DOHH2 (cell line): Measurements from ENCODE around the gene MYBPC2.
A peak's percentile ranks its signal among the peaks of the same experiment; 100 is the strongest.
"Not testable (repeated sequence)": the region's sequence is repeated elsewhere in the genome, so short reads cannot be mapped to it uniquely, and the experiment has no call there.

Experiments
- H3F3A ChIP-seq: fragments of 200-600 bp; sonication (generic), shearing (Covaris generic); 2 replicates; pipeline ENCODE4 v1.6.0; 2016; ENCODE audit warnings: antibody characterized with exemption, mild to moderate bottlenecking; ENCODE audit not compliant: control insufficient read depth, insufficient read depth
- H3K27ac ChIP-seq: fragments of 200-600 bp; sonication (generic); 2 replicates; pipeline ENCODE4 v1.5.1; 2014; ENCODE audit warnings: low read depth, mild to moderate bottlenecking, low read length, moderate library complexity
- H3K27me3 ChIP-seq: fragments of 200-600 bp; sonication (generic); 2 replicates; pipeline ENCODE4 v1.6.1; 2014; ENCODE audit warnings: mild to moderate bottlenecking, low read length, mixed read lengths; ENCODE audit not compliant: control insufficient read depth
- H3K36me3 ChIP-seq: fragments of 200-600 bp; sonication (generic); 2 replicates; pipeline ENCODE4 v1.6.1; 2014; ENCODE audit warnings: mild to moderate bottlenecking, low read length, moderate library complexity, mixed read lengths; ENCODE audit not compliant: control insufficient read depth
- H3K4me1 ChIP-seq: fragments of 200-600 bp; sonication (generic); 2 replicates; pipeline ENCODE4 v1.6.1; 2014; ENCODE audit warnings: mild to moderate bottlenecking, low read length, mixed read lengths; ENCODE audit not compliant: control insufficient read depth
- H3K4me2 ChIP-seq: fragments of 200-600 bp; sonication (generic); 2 replicates; pipeline ENCODE4 v1.6.0; 2014; ENCODE audit warnings: mild to moderate bottlenecking, low read length, moderate library complexity
- H3K4me3 ChIP-seq: fragments of 200-600 bp; sonication (generic); 2 replicates; pipeline ENCODE4 v1.5.1; 2014; ENCODE audit warnings: mild to moderate bottlenecking, low read length, mixed read lengths
- H3K79me2 ChIP-seq: fragments of 200-600 bp; sonication (generic); 2 replicates; pipeline ENCODE4 v1.6.1; 2014; ENCODE audit warnings: mild to moderate bottlenecking, low read length, mixed read lengths; ENCODE audit not compliant: control insufficient read depth
- H3K9me2 ChIP-seq: fragments of 200-600 bp; sonication (generic); replicated peaks from 2 replicates; pipeline ENCODE4 v1.6.1; 2014; ENCODE audit warnings: mild to moderate bottlenecking, low read length, mixed read lengths; ENCODE audit not compliant: control insufficient read depth
- H3K9me3 ChIP-seq: fragments of 200-600 bp; sonication (generic); 2 replicates; pipeline ENCODE4 v1.6.1; 2014; ENCODE audit warnings: antibody characterized with exemption, low read length, mixed read lengths; ENCODE audit not compliant: control insufficient read depth, insufficient read depth
- H4K20me1 ChIP-seq: fragments of 200-600 bp; sonication (generic); 2 replicates; pipeline ENCODE4 v1.6.0; 2014; ENCODE audit warnings: low read depth, mild to moderate bottlenecking, antibody characterized with exemption, low read length, moderate library complexity; ENCODE audit not compliant: control insufficient read depth, insufficient read depth
- CTCF ChIP-seq: fragments of 200-600 bp; sonication (generic); IDR thresholded peaks from one replicate; pipeline ENCODE4 v1.5.1; 2014; ENCODE audit warnings: antibody characterized with exemption, mild to moderate bottlenecking, low read depth, low read length; ENCODE audit not compliant: poor library complexity, severe bottlenecking
- EZH2phosphoT487 ChIP-seq: fragments of 200-600 bp; sonication (generic); IDR thresholded peaks from 2 replicates; pipeline ENCODE4 v1.6.1; 2017; ENCODE audit warnings: borderline replicate concordance, mild to moderate bottlenecking, antibody characterized with exemption, low read length, moderate library complexity, mixed read lengths

The MYBPC2 gene

GRCh38 chr19:50384685-50385535, 47.8 kb upstream of the MYBPC2 start:
- no peaks in the 10 kb centered on the region for H3F3A ChIP-seq
- peaks cover 19% of the 10 kb centered on the region; the same call in 1 of the 2 replicates for H4K20me1 ChIP-seq
- peak overlapping the region; percentile 58 for H3K27ac ChIP-seq
- H3K9me2 ChIP-seq = no peaks in the 10 kb centered on the region
- peaks cover 76% of the 10 kb centered on the region for H3K36me3 ChIP-seq
- peaks cover 57% of the 10 kb centered on the region for H3K79me2 ChIP-seq
- peak overlapping the region; percentile 97 for H3K4me2 ChIP-seq
- peaks cover 27% of the 10 kb centered on the region for H3K4me1 ChIP-seq
- TF ChIP-seq EZH2phosphoT487 (no peak), CTCF (no peak)
- no peaks in the 10 kb centered on the region for H3K9me3 ChIP-seq
- peak overlapping the region; percentile 91 for H3K4me3 ChIP-seq
- no peaks in the 10 kb centered on the region for H3K27me3 ChIP-seq

- no peaks in the 10 kb centered on the region for H3K9me2 ChIP-seq
- peaks cover 27% of the 10 kb centered on the region for H3K4me1 ChIP-seq
- no peak for TF ChIP-seq EZH2phosphoT487
- TF ChIP-seq CTCF = no peak
- H3K36me3 ChIP-seq = peaks cover 68% of the 10 kb centered on the region
- H3K9me3 ChIP-seq = no peaks in the 10 kb centered on the region
- H3K27ac ChIP-seq = no peak overlapping the region
- H3K4me2 ChIP-seq = no peak overlapping the region
- H4K20me1 ChIP-seq = peaks cover 19% of the 10 kb centered on the region; the same call in 1 of the 2 replicates
- H3K4me3 ChIP-seq = no peak overlapping the region
- no peaks in the 10 kb centered on the region for H3F3A ChIP-seq
- H3K27me3 ChIP-seq = no peaks in the 10 kb centered on the region
- peaks cover 75% of the 10 kb centered on the region for H3K79me2 ChIP-seq
Observed at GRCh38 chr19:50387176-50387867, 45.4 kb upstream of the MYBPC2 start.

- H3K79me2 ChIP-seq = peaks cover 81% of the 10 kb centered on the region
- H3K9me3 ChIP-seq = no peaks in the 10 kb centered on the region
- H4K20me1 ChIP-seq = peaks cover 19% of the 10 kb centered on the region; the same call in 1 of the 2 replicates
- peaks cover 27% of the 10 kb centered on the region for H3K4me1 ChIP-seq
- no peaks in the 10 kb centered on the region for H3K9me2 ChIP-seq
- no peaks in the 10 kb centered on the region for H3K27me3 ChIP-seq
- H3K4me2 ChIP-seq = no peak overlapping the region
- no peak overlapping the region for H3K4me3 ChIP-seq
- TF ChIP-seq EZH2phosphoT487 (no peak), CTCF (no peak)
- H3K36me3 ChIP-seq = peaks cover 67% of the 10 kb centered on the region
- no peaks in the 10 kb centered on the region for H3F3A ChIP-seq
- no peak overlapping the region for H3K27ac ChIP-seq
Observed at GRCh38 chr19:50387868-50388245, 44.8 kb upstream of the MYBPC2 start.

- peaks cover 14% of the 10 kb centered on the region for H3K4me1 ChIP-seq
- H3K27me3 ChIP-seq, H3K4me3 ChIP-seq, H3F3A ChIP-seq, H3K9me3 ChIP-seq, H3K4me2 ChIP-seq, H3K27ac ChIP-seq, H3K9me2 ChIP-seq: not testable (repeated sequence)
- peaks cover 14% of the 10 kb centered on the region; the same call in 1 of the 2 replicates for H4K20me1 ChIP-seq
- H3K36me3 ChIP-seq = peaks cover 72% of the 10 kb centered on the region
- peaks cover 93% of the 10 kb centered on the region for H3K79me2 ChIP-seq
Observed at GRCh38 chr19:50390295-50390694, 42.4 kb upstream of the MYBPC2 start.

GRCh38 chr19:50390952-50391351, 41.7 kb upstream of the MYBPC2 start:
- not testable (repeated sequence) for H3F3A ChIP-seq, H3K27ac ChIP-seq, H3K4me2 ChIP-seq, H3K4me3 ChIP-seq, H3K9me3 ChIP-seq, H3K4me1 ChIP-seq, H3K27me3 ChIP-seq, H3K9me2 ChIP-seq
- peaks cover 70% of the 10 kb centered on the region for H3K36me3 ChIP-seq
- H4K20me1 ChIP-seq = peaks cover 11% of the 10 kb centered on the region; the same call in 1 of the 2 replicates
- H3K79me2 ChIP-seq = peaks cover 93% of the 10 kb centered on the region
